ENCODE measurements around the gene ZNF668. TPM values are rescaled to one million over a fixed set of nuclear protein-coding genes. Genes with fewer than 3 reads are reported as not detected.
A peak's percentile ranks its signal among the peaks of the same experiment; 100 is the strongest.

The ZNF668 gene
- total and polyA plus RNA-seq, 2 of the 13 experiments (the other 11 are each of a cell fraction or from before 2014, with no cell fraction given) = 3.8 to 9.8 TPM

- no peak for TF ChIP-seq ZNF496 (CRISPR knock-in tag; IDR thresholded peaks at IDR 0.05; ENCODE audit: insufficient replicate concordance)
- TF ChIP-seq IRF2 (CRISPR knock-in tag; IDR thresholded peaks at IDR 0.05) = no peak
- no peak for TF ChIP-seq MYNN (CRISPR knock-in tag; IDR thresholded peaks at IDR 0.05; ENCODE audit: low read depth)
- peak; percentile 38; the same call in 1 of the 2 replicates for TF ChIP-seq HIC2 (CRISPR knock-in tag; IDR thresholded peaks at IDR 0.05; ENCODE audit: low read depth)
- TF ChIP-seq, protein P1, sequence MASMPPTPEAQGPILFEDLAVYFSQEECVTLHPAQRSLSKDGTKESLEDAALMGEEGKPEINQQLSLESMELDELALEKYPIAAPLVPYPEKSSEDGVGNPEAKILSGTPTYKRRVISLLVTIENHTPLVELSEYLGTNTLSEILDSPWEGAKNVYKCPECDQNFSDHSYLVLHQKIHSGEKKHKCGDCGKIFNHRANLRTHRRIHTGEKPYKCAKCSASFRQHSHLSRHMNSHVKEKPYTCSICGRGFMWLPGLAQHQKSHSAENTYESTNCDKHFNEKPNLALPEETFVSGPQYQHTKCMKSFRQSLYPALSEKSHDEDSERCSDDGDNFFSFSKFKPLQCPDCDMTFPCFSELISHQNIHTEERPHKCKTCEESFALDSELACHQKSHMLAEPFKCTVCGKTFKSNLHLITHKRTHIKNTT (CRISPR knock-in tag; IDR thresholded peaks at IDR 0.05) = no peak
- no peak for TF ChIP-seq SIN3B (IDR thresholded peaks at IDR 0.05; ENCODE audit: low read length)
- no peak for TF ChIP-seq NR3C1 (CRISPR knock-in tag; IDR thresholded peaks at IDR 0.05)
- TF ChIP-seq CEBPG (CRISPR knock-in tag; IDR thresholded peaks at IDR 0.05) = no peak
- TF ChIP-seq SAP130 (CRISPR knock-in tag; IDR thresholded peaks at IDR 0.05; ENCODE audit: low read depth) = no peak
- no peak for TF ChIP-seq ZNF749 (CRISPR knock-in tag; IDR thresholded peaks at IDR 0.05; ENCODE audit: borderline replicate concordance)
- TF ChIP-seq ZFP41 (CRISPR knock-in tag; IDR thresholded peaks at IDR 0.05; ENCODE audit: borderline replicate concordance) = no peak
- TF ChIP-seq SCMH1 (CRISPR knock-in tag; IDR thresholded peaks at IDR 0.05; ENCODE audit: borderline replicate concordance) = no peak
- no peak for TF ChIP-seq ZNF75D (CRISPR knock-in tag; IDR thresholded peaks at IDR 0.05; ENCODE audit: borderline replicate concordance)
- TF ChIP-seq ZBTB4 (CRISPR knock-in tag; IDR thresholded peaks at IDR 0.05; ENCODE audit: borderline replicate concordance) = no peak
- TF ChIP-seq MYPOP (CRISPR knock-in tag; IDR thresholded peaks at IDR 0.05) = no peak
- no peak for TF ChIP-seq ZNF260 (CRISPR knock-in tag; IDR thresholded peaks at IDR 0.05; ENCODE audit: borderline replicate concordance, low read depth)
- TF ChIP-seq, protein P2, sequence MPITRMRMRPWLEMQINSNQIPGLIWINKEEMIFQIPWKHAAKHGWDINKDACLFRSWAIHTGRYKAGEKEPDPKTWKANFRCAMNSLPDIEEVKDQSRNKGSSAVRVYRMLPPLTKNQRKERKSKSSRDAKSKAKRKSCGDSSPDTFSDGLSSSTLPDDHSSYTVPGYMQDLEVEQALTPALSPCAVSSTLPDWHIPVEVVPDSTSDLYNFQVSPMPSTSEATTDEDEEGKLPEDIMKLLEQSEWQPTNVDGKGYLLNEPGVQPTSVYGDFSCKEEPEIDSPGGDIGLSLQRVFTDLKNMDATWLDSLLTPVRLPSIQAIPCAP (CRISPR knock-in tag; IDR thresholded peaks at IDR 0.05; ENCODE audit: low read depth) = no peak
- TF ChIP-seq GABPB1 (CRISPR knock-in tag; IDR thresholded peaks at IDR 0.05) = no peak
- TF ChIP-seq, protein P3, sequence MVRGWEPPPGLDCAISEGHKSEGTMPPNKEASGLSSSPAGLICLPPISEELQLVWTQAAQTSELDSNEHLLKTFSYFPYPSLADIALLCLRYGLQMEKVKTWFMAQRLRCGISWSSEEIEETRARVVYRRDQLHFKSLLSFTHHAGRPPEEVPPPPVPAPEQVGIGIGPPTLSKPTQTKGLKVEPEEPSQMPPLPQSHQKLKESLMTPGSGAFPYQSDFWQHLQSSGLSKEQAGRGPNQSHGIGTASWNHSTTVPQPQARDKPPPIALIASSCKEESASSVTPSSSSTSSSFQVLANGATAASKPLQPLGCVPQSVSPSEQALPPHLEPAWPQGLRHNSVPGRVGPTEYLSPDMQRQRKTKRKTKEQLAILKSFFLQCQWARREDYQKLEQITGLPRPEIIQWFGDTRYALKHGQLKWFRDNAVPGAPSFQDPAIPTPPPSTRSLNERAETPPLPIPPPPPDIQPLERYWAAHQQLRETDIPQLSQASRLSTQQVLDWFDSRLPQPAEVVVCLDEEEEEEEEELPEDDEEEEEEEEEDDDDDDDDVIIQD (CRISPR knock-in tag; IDR thresholded peaks at IDR 0.05; ENCODE audit: low read depth) = no peak
- TF ChIP-seq SOX5 (CRISPR knock-in tag; IDR thresholded peaks at IDR 0.05; ENCODE audit: borderline replicate concordance) = peak; percentile 8; the same call in 1 of the 2 replicates
Observed at GRCh38 chr16:31022544-31023251, 51.3 kb downstream of the ZNF668 start (continued).

All from HepG2 (cell line).